ENCODE results near the gene DEPDC5. TPM values are rescaled to one million over a fixed set of nuclear protein-coding genes. Genes with fewer than 3 reads are reported as not detected.

Gene DEPDC5
- total and polyA plus RNA-seq, 2 of the 8 experiments (the other 6 are each of a cell fraction or from before 2014, with no cell fraction given) = 18.3 to 26.5 TPM

DNA sequence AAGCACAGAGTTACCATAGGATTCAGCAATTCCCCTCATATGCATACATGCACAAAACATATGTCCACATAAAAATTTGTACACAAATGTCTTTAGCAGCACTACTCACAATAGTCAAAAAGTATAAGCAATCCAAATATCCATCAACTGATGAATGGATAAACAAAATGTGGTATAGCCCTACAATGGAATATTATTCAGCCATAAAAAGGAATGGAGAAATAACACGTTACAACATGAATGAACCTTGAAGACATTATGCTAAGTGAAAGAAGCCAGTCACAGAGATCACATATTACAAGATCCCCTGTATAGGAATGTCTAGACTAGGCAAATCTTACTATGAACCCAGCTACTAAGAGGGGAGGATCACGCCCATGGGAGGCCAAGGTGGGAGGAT, 11.1 kb upstream of the DEPDC5 start (continued):
- TF ChIP-seq GABPA (IDR thresholded peaks at IDR 0.05; ENCODE audit: borderline replicate concordance, insufficient read depth, low read length) (no peak), TEAD4 (IDR thresholded peaks at IDR 0.05; ENCODE audit: low read depth, low read length) (no peak), SIRT6 (IDR thresholded peaks at IDR 0.05; ENCODE audit: low read length) (no peak), TAF1 (IDR thresholded peaks at IDR 0.05; ENCODE audit: low read depth, low read length) (no peak), POLR2AphosphoS5 (IDR thresholded peaks at IDR 0.05; ENCODE audit: low read depth, low read length) (no peak), NANOG (IDR thresholded peaks at IDR 0.05; ENCODE audit: insufficient read depth, low read depth, low read length, poor library complexity, severe bottlenecking) (no peak)
